Activated B cell treated with CpG ODN at 0.5 μM for 24 hours (primary cell): ENCODE results near the gene GABRG3. TPM values are rescaled to one million over a fixed set of nuclear protein-coding genes. Genes with fewer than 3 reads are reported as not detected.

Experiments used
- ATAC-seq: fragments of 200-7000 bp; cut with Tn5 transposase; one replicate; pipeline ENCODE4 v1.10.0; 2021; ENCODE audit warnings: low read depth, mild to moderate bottlenecking, moderate library complexity
- CTCF ChIA-PET: fragments of 350-600 bp; sonication (Branson Sonifier 250); formaldehyde crosslinking; loops from one replicate; lab custom pipeline; 2021; ENCODE audit warnings: antibody characterized with exemption; lab: Charles Lee
- POLR2A ChIA-PET: fragments of 350-600 bp; sonication (Branson Sonifier 250); formaldehyde crosslinking; loops from one replicate; lab custom pipeline; 2021; ENCODE audit warnings: antibody characterized with exemption; lab: Charles Lee
- DNase-seq: peaks from one replicate; pipeline ENCODE4 v3.0.0; 2022
- H3K27ac Mint-ChIP-seq: one replicate; pipeline ENCODE4 v1.8.0; 2020; ENCODE audit warnings: mixed read lengths
- H3K27me3 Mint-ChIP-seq: one replicate; pipeline ENCODE4 v1.8.0; 2021; ENCODE audit warnings: mixed read lengths
- H3K36me3 Mint-ChIP-seq: one replicate; pipeline ENCODE4 v1.8.0; 2021; ENCODE audit warnings: low read depth, mixed read lengths
- H3K4me1 Mint-ChIP-seq: one replicate; pipeline ENCODE4 v1.8.0; 2021; ENCODE audit warnings: mixed read lengths
- H3K4me3 Mint-ChIP-seq: one replicate; pipeline ENCODE4 v1.8.0; 2020; ENCODE audit warnings: mild to moderate bottlenecking, mixed read lengths
- H3K9me3 Mint-ChIP-seq: one replicate; pipeline ENCODE4 v1.8.0; 2020; ENCODE audit warnings: mixed read lengths
- CTCF ChIP-seq: fragments of 200-600 bp; IDR thresholded peaks from one replicate; pipeline ENCODE4 v1.8.0; 2022; ENCODE audit warnings: antibody characterized with exemption, mild to moderate bottlenecking
- intact Hi-C: fragments of 100-400 bp; cut with micrococcal nuclease; formaldehyde crosslinking; loops from one replicate; pipeline ENCODE4 v1.15.1; 2024
- total RNA-seq: library from RNA; stranded (reverse); gene quantifications from 2 replicates; pipeline ENCODE4 v1.2.3, GENCODE V29; 2022

The GABRG3 gene
- total RNA-seq, 1 donor from 2014 or later = not detected

GRCh38 chr15:26941489-26941888 is 29.5 kb upstream of the GABRG3 start:
- ChIA-PET CTCF (no interaction called here), POLR2A (no interaction called here)
- Mint-ChIP-seq H3K27ac (no peak overlapping the region), H3K36me3 (no peaks in the 10 kb centered on the region), H3K9me3 (no peaks in the 10 kb centered on the region), H3K27me3 (no peaks in the 10 kb centered on the region), H3K4me1 (no peaks in the 10 kb centered on the region), H3K4me3 (no peak overlapping the region)
- ATAC-seq = no peak
- intact Hi-C loops = no loop called here
- DNase-seq = no peak
- TF ChIP-seq CTCF = no peak

- no peak for DNase-seq
- intact Hi-C loops = no loop called here
- Mint-ChIP-seq H3K36me3 (no peaks in the 10 kb centered on the region), H3K4me3 (no peak overlapping the region), H3K27me3 (no peaks in the 10 kb centered on the region), H3K4me1 (no peaks in the 10 kb centered on the region), H3K27ac (no peak overlapping the region), H3K9me3 (peaks cover 3% of the 10 kb centered on the region)
- ATAC-seq = no peak
- POLR2A ChIA-PET = no interaction called here
- no peak for TF ChIP-seq CTCF
- CTCF ChIA-PET = no interaction called here
Measured at GRCh38 chr15:26943866-26944265, 27.1 kb upstream of the GABRG3 start.

GRCh38 chr15:26945046-26945445 is 25.9 kb upstream of the GABRG3 start:
- Mint-ChIP-seq H3K36me3 (no peaks in the 10 kb centered on the region), H3K27ac (no peak overlapping the region), H3K4me3 (no peak overlapping the region), H3K27me3 (no peaks in the 10 kb centered on the region), H3K4me1 (no peaks in the 10 kb centered on the region), H3K9me3 (peaks cover 3% of the 10 kb centered on the region)
- DNase-seq (no peak), ATAC-seq (no peak)
- POLR2A ChIA-PET = no interaction called here
- CTCF ChIA-PET = no interaction called here
- TF ChIP-seq CTCF = no peak
- intact Hi-C loops = no loop called here

GRCh38 chr15:26950001-26950400 is 21.0 kb upstream of the GABRG3 start:
- intact Hi-C loops = no loop called here
- ATAC-seq = no peak
- TF ChIP-seq CTCF = no peak
- no peaks in the 10 kb centered on the region for H3K27me3 Mint-ChIP-seq
- no peaks in the 10 kb centered on the region for H3K36me3 Mint-ChIP-seq
- peaks cover 17% of the 10 kb centered on the region for H3K9me3 Mint-ChIP-seq
- H3K4me3 Mint-ChIP-seq = no peak overlapping the region
- DNase-seq = no peak
- H3K27ac Mint-ChIP-seq = no peak overlapping the region
- ChIA-PET CTCF (no interaction called here), POLR2A (no interaction called here)
- no peaks in the 10 kb centered on the region for H3K4me1 Mint-ChIP-seq

- ATAC-seq = no peak
- Mint-ChIP-seq H3K36me3 (no peaks in the 10 kb centered on the region), H3K4me1 (no peaks in the 10 kb centered on the region), H3K4me3 (no peak overlapping the region), H3K9me3 (peaks cover 24% of the 10 kb centered on the region), H3K27ac (no peak overlapping the region), H3K27me3 (no peaks in the 10 kb centered on the region)
- no peak for DNase-seq
- no peak for TF ChIP-seq CTCF
- POLR2A ChIA-PET = no interaction called here
- intact Hi-C loops = no loop called here
- CTCF ChIA-PET = no interaction called here
Measured at GRCh38 chr15:26954403-26954802, 16.6 kb upstream of the GABRG3 start.
